Testis (tissue), 3 donors: ENCODE data around the gene IFNK. TPM values are rescaled to one million over a fixed set of nuclear protein-coding genes. Genes with fewer than 3 reads are reported as not detected.
"Not testable (repeated sequence)": the region's sequence is repeated elsewhere in the genome, so short reads cannot be mapped to it uniquely, and the experiment has no call there.

Experiments
- DNase-seq: peaks from one replicate; pipeline ENCODE4 v3.0.0-alpha.2; 2019
- H3K27ac ChIP-seq, 2 donors: fragments of 200-600 bp; sonication (generic); one replicate each; pipeline ENCODE4 v1.5.1; 2019
- H3K27me3 ChIP-seq: fragments of 200-600 bp; sonication (generic); one replicate; pipeline ENCODE4 v1.5.1; 2019
- H3K36me3 ChIP-seq: fragments of 200-600 bp; sonication (generic); one replicate; pipeline ENCODE4 v1.5.1; 2017; ENCODE audit warnings: low read depth; ENCODE audit errors: missing control alignments
- H3K4me1 ChIP-seq: fragments of 200-600 bp; sonication (generic); one replicate; pipeline ENCODE4 v1.5.1; 2019
- H3K4me3 ChIP-seq, 2 donors: fragments of 200-600 bp; sonication (generic); one replicate each; pipeline ENCODE4 v1.5.1; 2017 to 2019
- H3K9me3 ChIP-seq: fragments of 200-600 bp; sonication (generic); one replicate; pipeline ENCODE4 v1.5.1; 2017
- POLR2A ChIP-seq: fragments of 450-650 bp; IDR thresholded peaks from one replicate; pipeline ENCODE4 v1.6.1; 2017; ENCODE audit warnings: antibody characterized with exemption, mild to moderate bottlenecking, moderate library complexity
- WGBS, 2 donors: methylation state at CpG; one replicate each; pipeline ENCODE4 v1.1.5; 2018; 5-methylcytosine and 5-hydroxymethylcytosine counted together
- intact Hi-C: fragments of 100-400 bp; cut with DNase I; formaldehyde crosslinking; loops from one replicate; pipeline ENCODE4 v1.15.1; 2023; ENCODE audit warnings: low total_unique reads
- polyA plus RNA-seq: library from polyadenylated mRNA; stranded (reverse); fragments of 350-450 nt; fragmentation: Illumina TruSeq; extraction: RNeasy Lipid Tissue Mini Kit (QIAGEN cat#74804); gene quantifications from one replicate; pipeline ENCODE4 v1.2.3, GENCODE V29; 2014; ENCODE audit warnings: low read depth, low replicate concordance; ENCODE audit not compliant: insufficient read depth
- total RNA-seq, 2 donors: library from RNA; depleted of rRNA; stranded (reverse); fragments of >200 nt; gene quantifications; one replicate each; pipeline ENCODE4 v1.2.3, GENCODE V29; 2016
- TF ChIP-seq, protein P1 (sequence below), 3 experiments: fragments of 450-650 bp in 2 of 3; fragments of 200-600 bp in 1 of 3; sonication (generic) in 1 of 3; IDR thresholded peaks; one replicate each; pipeline ENCODE4 v1.5.1; 2016 to 2019; ENCODE audit warnings: antibody characterized with exemption in 3 of 3, mild to moderate bottlenecking in 2 of 3, moderate library complexity in 1 of 3

Gene IFNK
- total and polyA plus RNA-seq, 3 donors from 2014 or later = not detected

DNA sequence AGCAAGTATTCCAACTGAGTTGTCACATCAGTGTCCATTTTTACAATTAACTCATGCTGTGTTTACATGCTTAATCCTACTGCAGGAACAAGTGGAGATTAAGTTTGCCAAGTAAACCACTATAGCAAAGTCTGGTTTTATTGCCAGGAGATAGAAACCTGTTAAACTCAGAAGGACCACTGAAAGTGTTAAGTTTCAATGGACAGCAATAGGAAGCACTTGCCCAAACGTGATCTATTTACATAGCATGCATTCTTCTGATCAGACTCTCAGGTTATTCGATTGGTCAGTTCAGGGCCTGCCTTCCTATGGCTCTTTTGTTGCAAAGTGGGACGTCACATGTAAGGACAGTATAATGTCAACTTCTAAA, 28.0 kb upstream of the IFNK start:
- no peak for TF ChIP-seq POLR2A
- TF ChIP-seq, protein P1, sequence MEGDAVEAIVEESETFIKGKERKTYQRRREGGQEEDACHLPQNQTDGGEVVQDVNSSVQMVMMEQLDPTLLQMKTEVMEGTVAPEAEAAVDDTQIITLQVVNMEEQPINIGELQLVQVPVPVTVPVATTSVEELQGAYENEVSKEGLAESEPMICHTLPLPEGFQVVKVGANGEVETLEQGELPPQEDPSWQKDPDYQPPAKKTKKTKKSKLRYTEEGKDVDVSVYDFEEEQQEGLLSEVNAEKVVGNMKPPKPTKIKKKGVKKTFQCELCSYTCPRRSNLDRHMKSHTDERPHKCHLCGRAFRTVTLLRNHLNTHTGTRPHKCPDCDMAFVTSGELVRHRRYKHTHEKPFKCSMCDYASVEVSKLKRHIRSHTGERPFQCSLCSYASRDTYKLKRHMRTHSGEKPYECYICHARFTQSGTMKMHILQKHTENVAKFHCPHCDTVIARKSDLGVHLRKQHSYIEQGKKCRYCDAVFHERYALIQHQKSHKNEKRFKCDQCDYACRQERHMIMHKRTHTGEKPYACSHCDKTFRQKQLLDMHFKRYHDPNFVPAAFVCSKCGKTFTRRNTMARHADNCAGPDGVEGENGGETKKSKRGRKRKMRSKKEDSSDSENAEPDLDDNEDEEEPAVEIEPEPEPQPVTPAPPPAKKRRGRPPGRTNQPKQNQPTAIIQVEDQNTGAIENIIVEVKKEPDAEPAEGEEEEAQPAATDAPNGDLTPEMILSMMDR (IDR thresholded peaks at IDR 0.05) = no peak
- peaks cover 35% of the 10 kb centered on the region for H3K4me1 ChIP-seq
- intact Hi-C loops = no loop called here
- DNase-seq = no peak
- H3K27me3 ChIP-seq = no peaks in the 10 kb centered on the region
- WGBS, 2 donors = 52 to 59% methylated on average over 3 of the region's 3 CpGs
- H3K27ac ChIP-seq = peak overlapping the region; percentile 21 to 70
- H3K4me3 ChIP-seq = no peak overlapping the region
- no peaks in the 10 kb centered on the region for H3K36me3 ChIP-seq
- no peaks in the 10 kb centered on the region for H3K9me3 ChIP-seq

DNA sequence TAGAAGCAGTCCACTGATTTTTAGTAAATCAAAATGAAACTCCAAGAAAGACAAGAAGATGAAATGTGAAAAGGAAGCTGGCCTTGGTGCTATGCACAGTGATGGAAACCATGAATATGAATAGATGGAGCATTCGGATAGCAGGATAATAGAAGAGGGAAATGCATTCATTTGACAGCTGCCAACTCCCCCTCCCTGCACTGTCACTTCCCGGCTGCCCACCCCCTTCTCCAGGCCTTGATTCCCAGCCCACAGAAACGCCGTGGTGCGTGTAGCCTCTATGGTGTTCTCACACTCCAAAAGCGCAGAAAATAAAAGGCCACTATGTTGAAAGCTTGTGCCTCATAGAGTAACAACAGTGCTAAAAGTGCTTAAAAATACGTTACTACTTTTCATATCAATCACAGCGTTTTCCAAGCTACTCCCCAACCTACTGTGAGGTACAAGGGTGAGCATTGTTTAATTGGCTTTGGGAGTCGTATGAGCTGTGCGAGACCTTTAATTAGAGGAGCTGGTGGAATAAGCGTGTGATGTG, 26.1 kb upstream of the IFNK start:
- peak overlapping the region in 1 of 2 donors; percentile 70 for H3K27ac ChIP-seq
- H3K4me1 ChIP-seq = peaks cover 35% of the 10 kb centered on the region
- 60 to 61% methylated on average over 11 of the region's 11 CpGs for WGBS, 2 donors
- intact Hi-C loops = no loop called here
- no peak for DNase-seq
- H3K4me3 ChIP-seq = no peak overlapping the region
- H3K36me3 ChIP-seq = no peaks in the 10 kb centered on the region
- no peak for TF ChIP-seq POLR2A
- H3K9me3 ChIP-seq = no peaks in the 10 kb centered on the region
- H3K27me3 ChIP-seq = no peaks in the 10 kb centered on the region

DNA sequence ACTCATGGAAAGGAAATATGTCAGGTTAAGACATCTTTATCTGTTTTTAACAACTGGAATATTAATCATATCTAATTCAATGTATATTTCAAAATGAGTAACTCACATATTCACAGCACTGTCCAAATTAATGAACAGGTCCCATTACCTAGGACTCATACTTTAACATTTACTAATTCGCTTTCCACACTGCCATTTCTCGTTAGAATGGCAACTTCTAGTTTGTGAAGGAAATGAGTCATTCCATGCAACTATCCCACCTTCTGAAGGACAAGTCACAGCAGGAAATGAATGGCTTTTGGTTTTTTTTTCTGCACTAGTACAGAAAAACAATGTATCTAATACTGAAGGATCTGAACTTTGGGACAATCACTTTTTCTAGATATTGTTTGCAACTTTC, 24.6 kb upstream of the IFNK start:
- H3K4me3 ChIP-seq = no peak overlapping the region
- no peaks in the 10 kb centered on the region for H3K9me3 ChIP-seq
- no peaks in the 10 kb centered on the region for H3K36me3 ChIP-seq
- H3K27ac ChIP-seq = no peak overlapping the region
- DNase-seq = no peak
- peaks cover 35% of the 10 kb centered on the region for H3K4me1 ChIP-seq
- H3K27me3 ChIP-seq = no peaks in the 10 kb centered on the region
- intact Hi-C loops = no loop called here
- no peak for TF ChIP-seq POLR2A
- TF ChIP-seq, protein P1 (IDR thresholded peaks at IDR 0.05) = no peak
- WGBS, 2 donors = 47 to 50% methylated on average over 2 of the region's 2 CpGs

DNA sequence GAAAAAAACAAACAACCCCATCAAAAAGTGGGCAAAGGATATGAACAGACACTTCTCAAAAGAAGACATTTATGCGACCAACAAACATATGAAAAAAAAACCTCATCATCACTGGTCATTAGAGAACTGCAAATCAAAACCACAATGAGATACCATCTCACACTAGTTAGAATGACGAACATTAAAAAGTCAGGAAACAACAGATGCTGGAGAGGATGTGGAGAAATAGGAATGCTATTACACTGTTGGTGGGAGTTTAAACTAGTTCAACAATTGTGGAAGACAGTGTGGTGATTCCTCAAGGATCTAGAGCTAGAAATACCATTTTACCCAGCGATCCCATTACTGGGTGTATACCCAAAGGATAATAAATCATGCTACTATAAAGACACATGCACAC, 23.2 kb upstream of the IFNK start:
- H3K27me3 ChIP-seq, H3K36me3 ChIP-seq, H3K9me3 ChIP-seq, intact Hi-C loops, DNase-seq, H3K27ac ChIP-seq, H3K4me3 ChIP-seq: not testable (repeated sequence)
- WGBS, 2 donors = 89 to 94% methylated on average over 3 of the region's 3 CpGs
- peaks cover 26% of the 10 kb centered on the region for H3K4me1 ChIP-seq

DNA sequence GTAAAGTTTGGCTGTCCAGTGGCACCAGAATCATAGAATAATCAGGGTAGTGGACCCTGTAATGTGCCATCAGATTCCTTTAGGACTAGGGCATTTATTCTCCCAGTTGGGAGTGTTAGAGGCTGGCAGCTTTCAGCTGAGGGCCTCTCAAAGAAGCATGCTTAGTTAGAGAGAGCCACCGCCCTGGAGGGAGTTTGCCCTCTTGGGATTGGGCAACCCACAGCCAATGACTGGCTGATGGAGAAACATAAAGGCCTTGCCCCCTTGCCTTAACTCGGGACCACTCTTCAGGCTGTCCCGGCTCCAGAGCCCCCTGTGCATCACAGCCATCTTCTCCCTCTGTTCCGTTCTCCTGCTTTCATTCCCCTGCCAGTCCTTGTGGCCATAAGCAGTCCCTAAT, 20.5 kb upstream of the IFNK start:
- DNase-seq = no peak
- H3K27me3 ChIP-seq = no peaks in the 10 kb centered on the region
- no peaks in the 10 kb centered on the region for H3K36me3 ChIP-seq
- H3K27ac ChIP-seq = no peak overlapping the region
- 89 to 91% methylated on average over 4 of the region's 4 CpGs for WGBS, 2 donors
- peaks cover 8% of the 10 kb centered on the region for H3K4me1 ChIP-seq
- no peak overlapping the region for H3K4me3 ChIP-seq
- H3K9me3 ChIP-seq = no peaks in the 10 kb centered on the region
- TF ChIP-seq, protein P1 (IDR thresholded peaks at IDR 0.05) = no peak
- TF ChIP-seq POLR2A = no peak
- intact Hi-C loops = no loop called here

DNA sequence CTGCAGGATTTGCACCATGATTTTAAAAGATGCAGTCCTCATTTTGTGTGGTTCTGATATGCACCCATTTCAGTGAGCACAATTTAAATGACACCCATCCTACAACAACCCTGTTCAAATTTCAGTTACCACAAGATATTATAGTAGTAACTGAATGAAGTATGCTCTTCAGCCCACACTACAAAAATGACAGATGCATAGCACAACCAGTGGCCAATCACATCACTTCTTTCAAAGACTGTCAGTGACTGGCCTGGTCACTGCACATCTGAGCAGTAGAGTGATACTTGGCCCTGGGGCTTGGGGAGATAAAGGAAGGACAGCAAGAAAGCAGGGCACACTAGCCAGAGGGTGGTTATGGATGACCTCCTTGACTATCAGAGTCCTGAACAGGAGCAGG, 19.8 kb upstream of the IFNK start:
- H3K27me3 ChIP-seq = no peaks in the 10 kb centered on the region
- H3K27ac ChIP-seq = no peak overlapping the region
- no peak for DNase-seq
- H3K36me3 ChIP-seq = no peaks in the 10 kb centered on the region
- H3K9me3 ChIP-seq = no peaks in the 10 kb centered on the region
- no peak for TF ChIP-seq POLR2A
- TF ChIP-seq, protein P1 (IDR thresholded peaks at IDR 0.05) = no peak
- peaks cover 7% of the 10 kb centered on the region for H3K4me1 ChIP-seq
- H3K4me3 ChIP-seq = no peak overlapping the region
- intact Hi-C loops = no loop called here
